ENCODE data around the gene AKR1C1. TPM values are rescaled to one million over a fixed set of nuclear protein-coding genes. Genes with fewer than 3 reads are reported as not detected.
"Not testable (repeated sequence)": the region's sequence is repeated elsewhere in the genome, so short reads cannot be mapped to it uniquely, and the experiment has no call there.

Gene AKR1C1
- total RNA-seq, 2 donors from 2014 or later, result 0.93 to 2.0 TPM

DNA sequence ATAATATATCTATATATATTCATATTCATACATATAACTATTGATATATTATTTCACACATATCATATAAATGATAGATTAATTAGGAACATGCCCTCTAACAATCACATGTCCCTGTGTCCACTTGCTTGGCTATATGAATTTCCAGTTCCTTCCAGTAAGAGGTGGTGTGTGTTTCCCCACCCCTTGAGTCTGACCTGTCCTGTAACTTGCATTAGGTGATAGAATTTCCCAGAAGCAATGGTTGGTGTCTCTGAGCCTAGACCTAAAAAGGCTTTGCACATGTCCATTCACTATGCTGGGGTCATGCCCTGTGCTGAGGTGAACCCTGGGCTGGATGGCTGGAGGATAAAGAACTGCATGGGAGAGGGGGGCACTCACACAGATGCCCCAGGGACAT, 31.0 kb downstream of the AKR1C1 start:
- not testable (repeated sequence) for DNase-seq (ENCODE audit: low spot score in 2 of 2); H3K27ac Mint-ChIP-seq; H3K9me3 Mint-ChIP-seq; H3K36me3 Mint-ChIP-seq; ATAC-seq

DNA sequence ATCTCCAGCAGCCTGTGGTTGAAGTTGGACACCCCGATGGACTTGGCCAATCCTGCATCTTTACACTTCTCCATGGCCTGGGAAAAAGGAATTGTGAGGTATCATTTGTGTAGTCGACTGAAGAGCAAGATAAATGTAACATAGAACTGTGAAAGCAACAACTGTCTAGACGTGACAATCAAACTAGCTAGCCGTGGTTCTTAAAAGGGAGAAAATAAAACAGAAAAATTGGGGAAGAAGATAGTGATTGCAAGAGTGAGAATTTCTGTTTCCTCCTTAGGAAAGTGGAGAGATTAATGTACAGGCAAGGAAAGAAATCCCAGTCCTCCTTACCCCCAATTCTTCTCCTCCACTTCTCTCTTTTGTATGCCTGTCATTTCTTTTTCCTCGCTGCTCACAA, 35.5 kb downstream of the AKR1C1 start:
- no peak overlapping the region for H3K27ac Mint-ChIP-seq
- ATAC-seq (no peak), DNase-seq (ENCODE audit: low spot score in 2 of 2) (no peak)
- H3K36me3 Mint-ChIP-seq, result no peaks in the 10 kb centered on the region
- no peaks in the 10 kb centered on the region for H3K9me3 Mint-ChIP-seq

DNA sequence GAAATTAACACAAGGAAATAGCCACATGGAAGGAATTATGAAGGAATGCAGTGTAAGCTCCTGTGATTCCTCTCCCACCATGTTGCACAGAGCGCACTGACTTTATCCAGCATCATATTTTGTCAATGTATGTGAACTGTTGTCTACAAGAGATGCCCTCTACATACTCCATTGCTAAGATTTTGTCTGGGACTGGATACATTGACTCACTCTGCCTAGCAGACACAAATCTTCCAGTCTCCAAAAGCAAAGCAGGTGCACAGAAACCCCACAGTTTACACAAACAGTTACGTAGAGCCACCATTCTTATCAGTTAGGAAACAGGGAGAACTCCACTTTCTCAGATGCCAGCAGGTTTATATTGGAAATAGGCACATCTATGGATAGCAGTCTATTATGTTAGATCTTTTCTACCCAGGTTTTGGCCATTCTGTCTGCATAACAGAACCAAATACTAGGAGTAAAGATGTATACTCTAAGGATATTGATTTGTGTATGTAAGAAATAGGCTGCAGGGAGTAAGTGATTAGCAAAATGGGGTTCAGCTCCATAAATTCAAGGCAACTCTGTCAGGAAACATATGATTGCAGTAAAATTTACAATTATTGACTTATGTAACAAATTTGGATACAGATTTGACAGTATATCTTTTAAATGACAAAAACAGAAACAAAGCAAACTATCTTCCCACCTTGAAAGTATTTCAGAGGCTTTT, 39.0 kb downstream of the AKR1C1 start:
- Mint-ChIP-seq H3K9me3 (no peaks in the 10 kb centered on the region), H3K36me3 (no peaks in the 10 kb centered on the region), H3K27ac (no peak overlapping the region)
- ATAC-seq (no peak), DNase-seq (ENCODE audit: low spot score in 2 of 2) (no peak)

DNA sequence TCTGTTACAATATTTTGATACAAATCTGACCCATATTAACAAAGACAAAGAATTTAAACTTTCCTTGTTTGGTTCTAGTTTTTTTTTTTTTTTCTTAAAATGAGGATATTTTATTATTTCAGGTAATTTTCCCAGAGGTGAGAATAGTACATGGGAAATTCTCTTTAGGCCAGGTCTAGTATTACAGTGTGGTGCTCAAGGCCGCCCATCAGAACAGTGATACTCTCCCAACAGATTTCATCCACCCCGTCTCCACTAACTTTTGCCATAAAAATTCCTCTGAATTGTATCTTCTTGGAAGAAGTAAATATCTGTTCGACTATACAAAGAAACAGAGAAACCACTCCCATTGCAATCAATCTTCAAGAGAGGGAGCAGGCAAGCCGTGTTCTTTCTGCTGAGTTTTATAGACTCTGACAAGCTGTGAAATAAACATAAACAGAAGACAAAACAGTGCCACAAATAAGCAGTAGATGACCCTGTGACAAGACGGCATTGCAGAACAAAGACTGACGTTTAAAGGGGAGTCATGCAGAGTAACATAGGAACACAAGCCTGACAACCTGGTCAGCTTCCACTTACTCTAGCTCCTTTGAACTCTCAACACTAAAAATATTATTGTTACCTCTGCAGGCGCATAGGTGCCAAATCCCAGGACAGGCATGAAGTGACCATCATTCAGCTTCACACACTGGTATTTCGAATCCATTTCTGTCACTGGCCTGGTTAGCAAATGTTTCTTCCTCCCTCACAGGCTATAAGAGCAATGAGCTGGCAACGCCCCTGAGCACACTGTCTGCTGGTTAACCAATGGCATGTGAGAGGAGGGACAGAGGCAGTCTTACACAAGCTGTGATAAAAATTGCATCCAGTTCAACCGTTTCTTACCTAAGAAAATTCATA, 40.2 kb downstream of the AKR1C1 start, which contains the start of gene AKR1C2:
AKR1C2 (minus strand) TSS at position 731 of the 903 bp plus-strand sequence; CDS start at position 709, 22 bp downstream.
- not testable (repeated sequence) for H3K9me3 Mint-ChIP-seq; DNase-seq (ENCODE audit: low spot score in 2 of 2); ATAC-seq; H3K36me3 Mint-ChIP-seq; H3K27ac Mint-ChIP-seq

DNA sequence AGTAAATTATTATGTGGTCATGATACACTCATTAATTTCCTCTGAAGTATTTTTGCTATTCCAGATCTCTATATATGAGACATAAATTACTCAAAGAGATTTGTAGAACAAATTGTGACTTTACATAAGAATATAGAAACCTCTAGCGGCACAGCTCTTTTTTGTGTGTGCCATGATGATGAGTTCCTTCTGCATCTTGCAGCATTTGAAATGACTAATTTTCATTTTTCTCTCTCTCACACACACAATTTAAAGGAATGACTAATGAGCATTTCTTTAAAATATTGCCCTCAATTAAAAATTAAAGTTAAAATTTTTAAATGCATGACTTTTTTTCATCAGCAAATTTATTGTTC, 40.8 kb downstream of the AKR1C1 start:
- ATAC-seq; H3K27ac Mint-ChIP-seq; H3K36me3 Mint-ChIP-seq; DNase-seq (ENCODE audit: low spot score in 2 of 2); H3K9me3 Mint-ChIP-seq: not testable (repeated sequence)

DNA sequence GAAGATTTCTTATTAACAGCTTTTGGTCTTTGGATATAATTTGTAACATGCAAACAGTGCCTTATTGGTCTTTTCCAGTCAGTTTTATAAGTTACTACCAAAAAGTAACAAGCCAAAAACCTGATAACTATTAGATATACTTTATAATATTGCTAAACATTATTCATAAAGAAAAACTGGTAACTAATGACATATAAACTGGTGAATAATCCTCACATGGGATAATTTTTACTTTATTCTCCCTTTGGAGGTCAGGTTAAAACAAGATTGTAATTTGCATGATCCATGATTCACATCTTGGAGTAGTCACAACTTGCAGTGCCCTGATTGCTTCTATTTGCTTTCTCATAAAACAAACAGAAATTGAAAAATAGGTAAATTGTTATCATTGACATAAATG, 41.3 kb downstream of the AKR1C1 start:
- H3K27ac Mint-ChIP-seq; H3K9me3 Mint-ChIP-seq; ATAC-seq; H3K36me3 Mint-ChIP-seq; DNase-seq (ENCODE audit: low spot score in 2 of 2): not testable (repeated sequence)

DNA sequence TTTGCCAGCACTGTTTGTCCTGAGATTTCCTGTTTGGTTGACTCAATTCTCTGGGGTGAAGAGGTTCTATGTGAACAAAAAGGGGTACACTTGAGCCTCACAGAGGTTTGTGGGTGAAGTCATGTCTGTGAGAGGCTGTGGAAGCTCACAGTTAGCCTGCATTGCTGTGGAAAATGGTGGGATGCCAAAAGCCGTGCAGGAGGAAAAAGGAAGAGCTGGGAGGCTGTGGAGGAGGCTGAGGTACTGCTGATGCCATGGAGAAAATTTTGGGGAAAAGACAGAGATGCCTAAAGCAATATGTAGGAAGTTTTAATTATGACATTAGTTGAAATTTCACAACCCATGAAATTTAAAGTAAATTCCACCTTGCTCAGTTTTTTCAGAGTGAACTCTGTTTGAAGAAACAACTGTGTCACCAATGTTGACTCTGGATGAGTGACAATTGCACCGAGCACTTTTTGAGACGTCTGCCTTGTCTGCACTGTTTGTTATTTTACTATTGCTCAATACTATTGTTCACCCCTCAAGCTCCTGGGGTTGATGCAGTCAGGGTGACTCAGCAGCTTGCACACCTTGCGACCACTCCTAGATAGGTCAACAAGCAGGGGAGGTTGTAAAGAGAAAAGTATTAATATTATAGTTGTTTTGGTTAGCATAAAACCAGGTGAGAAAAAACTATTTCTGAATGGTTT, 45.8 kb downstream of the AKR1C1 start:
- not testable (repeated sequence) for H3K27ac Mint-ChIP-seq; H3K9me3 Mint-ChIP-seq; DNase-seq (ENCODE audit: low spot score in 2 of 2); ATAC-seq; H3K36me3 Mint-ChIP-seq

DNA sequence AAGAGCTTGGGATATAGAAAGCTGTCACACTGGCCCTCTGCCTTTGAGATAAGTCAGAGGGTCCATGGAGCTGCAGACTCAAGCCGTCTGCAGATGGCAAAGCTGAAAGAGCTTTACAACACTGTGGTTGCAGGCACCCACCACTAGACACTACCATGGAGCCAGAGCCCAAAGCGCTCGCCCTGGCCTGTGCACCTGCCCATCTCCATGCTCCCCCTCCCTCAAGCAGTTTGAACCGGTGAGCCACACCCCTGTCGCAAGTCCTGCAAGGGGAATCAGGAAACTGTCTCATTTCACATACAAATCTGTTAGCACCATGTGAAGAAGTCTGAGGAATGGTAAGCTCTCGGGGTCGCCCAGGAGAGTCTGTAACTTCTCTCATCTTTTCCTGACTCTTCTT, 46.8 kb downstream of the AKR1C1 start:
- ATAC-seq; DNase-seq (ENCODE audit: low spot score in 2 of 2); H3K36me3 Mint-ChIP-seq; H3K9me3 Mint-ChIP-seq; H3K27ac Mint-ChIP-seq: not testable (repeated sequence)

DNA sequence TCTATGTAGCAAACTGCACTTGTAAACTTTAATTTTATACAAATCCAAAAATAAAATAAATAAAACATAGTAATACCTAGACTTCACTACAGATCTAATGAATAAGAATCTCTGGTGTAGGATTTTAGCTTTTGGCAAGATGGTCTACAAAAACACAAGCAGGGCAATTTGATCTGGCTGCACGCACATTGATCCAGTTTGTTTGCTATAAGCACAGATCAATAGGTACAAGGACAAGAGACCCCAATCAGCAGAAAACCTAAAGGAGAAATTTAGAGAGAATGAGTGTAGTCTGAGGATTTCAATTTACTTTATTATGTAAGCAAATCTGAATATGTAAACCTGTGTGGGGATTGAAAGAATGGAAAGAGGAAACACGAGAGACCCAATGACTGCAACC, 48.2 kb downstream of the AKR1C1 start:
- not testable (repeated sequence) for H3K27ac Mint-ChIP-seq; H3K9me3 Mint-ChIP-seq; ATAC-seq; DNase-seq (ENCODE audit: low spot score in 2 of 2); H3K36me3 Mint-ChIP-seq

DNA sequence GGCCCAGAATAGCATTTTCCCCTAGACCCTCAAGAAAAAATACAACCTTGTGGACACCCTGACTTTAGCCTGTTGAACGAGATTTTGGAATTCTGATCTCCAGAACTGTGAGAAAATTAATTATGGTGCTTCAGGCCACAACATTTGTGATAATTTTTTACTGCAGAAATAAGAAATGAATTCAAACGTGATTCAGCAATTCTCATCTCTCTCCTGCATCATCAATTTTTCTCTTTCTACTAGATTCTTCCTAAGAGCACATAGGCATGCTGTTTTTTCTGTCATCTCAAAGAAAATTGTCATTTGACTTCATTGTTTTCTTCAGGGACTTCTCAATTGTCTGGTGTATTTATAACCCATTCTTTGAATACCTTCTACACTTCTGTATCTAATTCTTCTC, 49.4 kb downstream of the AKR1C1 start:
- no peak overlapping the region for H3K27ac Mint-ChIP-seq
- H3K9me3 Mint-ChIP-seq, result no peaks in the 10 kb centered on the region
- DNase-seq (ENCODE audit: low spot score in 2 of 2) (no peak), ATAC-seq (no peak)
- no peaks in the 10 kb centered on the region for H3K36me3 Mint-ChIP-seq

DNA sequence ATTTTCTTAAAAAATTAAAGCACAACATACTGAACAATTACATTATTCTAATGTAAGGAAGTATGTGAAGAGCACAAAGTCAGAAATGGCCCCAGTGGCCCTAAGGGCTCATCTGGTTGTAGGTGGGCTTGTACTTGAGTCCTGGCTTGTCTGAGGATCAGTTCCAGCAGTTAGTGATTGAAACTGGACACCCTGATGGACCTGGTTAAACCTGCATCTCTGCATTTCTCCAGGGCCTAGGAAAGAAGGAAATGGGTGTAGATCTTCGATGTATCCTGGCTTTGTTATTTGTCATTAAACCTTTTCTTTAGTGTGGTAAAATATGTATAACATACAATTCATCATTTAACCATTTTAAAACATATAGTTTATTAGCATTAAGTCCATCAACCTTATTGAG, 50.2 kb downstream of the AKR1C1 start:
- DNase-seq (ENCODE audit: low spot score in 2 of 2) (no peak), ATAC-seq (no peak)
- no peak overlapping the region for H3K27ac Mint-ChIP-seq
- H3K36me3 Mint-ChIP-seq, result no peaks in the 10 kb centered on the region
- no peaks in the 10 kb centered on the region for H3K9me3 Mint-ChIP-seq

DNA sequence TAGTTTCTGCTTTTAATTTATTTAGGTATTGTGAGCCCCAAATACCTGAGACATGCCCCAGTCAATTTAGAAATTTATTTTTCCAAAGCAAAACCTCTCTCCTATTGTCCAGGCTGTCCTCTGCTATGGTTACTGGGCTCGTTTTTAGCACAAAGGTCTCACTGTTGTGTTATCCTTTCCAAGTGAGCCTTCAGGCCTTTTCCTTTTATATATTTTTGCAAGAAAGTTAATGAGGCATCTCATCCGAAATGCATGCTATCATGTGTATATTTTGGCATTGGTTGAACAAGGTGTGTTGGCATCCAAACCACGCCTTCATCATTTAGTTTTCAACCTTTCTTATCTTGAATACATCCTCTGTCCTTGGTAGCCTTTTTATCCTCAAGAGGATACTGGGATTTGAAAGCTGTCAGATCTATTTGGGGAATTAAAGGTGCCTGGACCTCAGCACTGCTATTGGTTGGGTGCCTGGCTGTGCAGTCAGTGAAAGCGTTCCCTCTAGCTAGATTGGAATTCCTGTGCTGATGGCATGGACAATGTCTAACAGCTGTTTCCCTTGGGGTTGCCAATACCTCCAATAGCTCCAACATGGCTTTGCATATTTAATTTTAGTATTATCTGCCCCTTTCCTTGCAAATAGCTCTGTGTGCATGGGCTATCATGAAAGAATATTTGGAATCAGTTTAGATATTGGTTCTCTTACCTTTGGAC, 51.1 kb downstream of the AKR1C1 start:
- H3K36me3 Mint-ChIP-seq; DNase-seq (ENCODE audit: low spot score in 2 of 2); H3K9me3 Mint-ChIP-seq; H3K27ac Mint-ChIP-seq; ATAC-seq: not testable (repeated sequence)

DNA sequence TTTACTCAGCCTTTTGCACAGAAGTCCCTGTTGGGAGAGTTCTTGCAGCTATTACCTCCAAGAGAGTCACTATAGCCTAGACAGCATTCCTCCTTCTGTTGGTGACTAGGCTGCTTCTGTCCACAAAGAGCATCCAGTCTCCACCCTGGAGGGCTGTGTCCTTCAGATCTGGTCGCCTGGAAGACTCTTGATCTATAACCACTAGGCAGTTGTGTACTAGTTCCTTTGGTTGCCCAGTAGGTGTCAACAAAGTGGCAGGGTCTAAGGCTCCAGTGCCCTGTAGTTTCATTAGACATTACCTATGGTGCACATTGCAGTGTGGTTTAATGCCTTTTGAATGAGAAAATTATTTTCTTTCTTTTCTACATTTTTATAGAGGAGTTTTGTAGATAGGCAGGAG, 51.7 kb downstream of the AKR1C1 start:
- H3K36me3 Mint-ChIP-seq, result no peaks in the 10 kb centered on the region
- no peak overlapping the region for H3K27ac Mint-ChIP-seq
- no peaks in the 10 kb centered on the region for H3K9me3 Mint-ChIP-seq
- DNase-seq (ENCODE audit: low spot score in 2 of 2) (no peak), ATAC-seq (no peak)

DNA sequence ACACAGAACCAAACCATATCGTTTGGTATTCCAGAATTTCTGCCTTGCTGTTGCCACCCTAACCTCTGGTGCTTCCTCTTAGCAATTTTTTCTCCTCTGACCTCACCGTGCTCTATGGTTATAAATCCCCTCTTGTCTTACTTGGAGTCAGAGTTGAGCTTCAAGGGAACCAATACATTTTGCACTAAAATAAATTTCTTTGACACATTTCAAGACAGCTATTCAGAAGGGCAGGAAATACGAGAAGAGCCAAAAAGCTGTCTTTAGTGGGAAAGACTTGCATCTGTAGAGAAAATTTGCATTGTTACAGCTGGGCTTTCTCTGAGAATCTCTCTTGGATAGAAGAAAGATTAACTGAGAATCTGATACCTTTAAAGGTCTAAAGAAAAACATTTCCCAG, 54.9 kb downstream of the AKR1C1 start:
- H3K36me3 Mint-ChIP-seq, result no peaks in the 10 kb centered on the region
- no peak overlapping the region for H3K27ac Mint-ChIP-seq
- no peaks in the 10 kb centered on the region for H3K9me3 Mint-ChIP-seq
- ATAC-seq (no peak), DNase-seq (ENCODE audit: low spot score in 2 of 2) (no peak)

DNA sequence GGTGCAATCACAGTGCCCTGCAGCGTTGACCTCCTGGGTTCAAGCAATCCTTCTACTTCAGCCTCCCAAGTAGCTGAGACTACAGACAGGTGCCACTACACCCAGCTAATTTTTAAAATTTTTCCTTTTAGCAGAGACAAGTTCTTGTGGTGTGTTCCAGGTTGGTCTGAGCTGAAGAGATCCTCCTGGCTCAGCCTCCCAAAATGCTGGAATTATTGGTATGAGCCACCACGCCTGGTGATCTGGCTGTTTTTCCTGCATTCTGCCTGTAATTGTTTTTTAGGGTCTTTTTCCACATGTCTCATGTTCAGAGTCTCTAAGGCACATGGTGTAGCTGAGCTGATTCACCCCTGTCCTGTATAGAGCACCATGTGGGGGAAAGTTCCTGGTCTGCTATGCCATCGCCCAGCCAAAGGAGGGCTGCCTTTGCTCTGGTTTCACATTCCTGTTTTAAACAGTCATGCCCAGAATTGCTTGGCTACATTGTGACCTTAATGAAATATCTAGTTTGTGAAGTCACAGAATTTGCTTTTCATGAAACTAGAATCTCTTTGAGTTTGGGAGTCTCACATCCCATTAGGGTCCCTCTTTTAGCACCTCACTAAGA, 55.6 kb downstream of the AKR1C1 start:
- not testable (repeated sequence) for DNase-seq (ENCODE audit: low spot score in 2 of 2); H3K9me3 Mint-ChIP-seq; H3K27ac Mint-ChIP-seq; ATAC-seq; H3K36me3 Mint-ChIP-seq

Data from activated naive CD4-positive, alpha-beta T cell treated with anti-CD3 and anti-CD28 coated beads, Interleukin-2, amount 50 U/mL, for 72 hours (primary cell).